HCT116 (cell line): ENCODE measurements around the gene RPL18. TPM values are rescaled to one million over a fixed set of nuclear protein-coding genes. Genes with fewer than 3 reads are reported as not detected.

ENCODE experiments used
- ATAC-seq: fragments of 200-7000 bp; cut with Tn5 transposase; 2 replicates; pipeline ENCODE4 v1.9.1; 2020; ENCODE audit warnings: mild to moderate bottlenecking, moderate library complexity
- BruUV-seq: library from RNA; stranded (reverse); fragments of 400-500 nt; replicated peaks from 2 replicates; lab custom pipeline; 2021; lab: Mats Ljungman, UMichigan
- CTCF ChIA-PET: fragments of 300-600 bp; sonication (Branson Sonifier 250); formaldehyde crosslinking; loops from one replicate; lab custom pipeline; 2021; ENCODE audit warnings: antibody characterized with exemption; lab: Charles Lee
- POLR2A ChIA-PET: fragments of 300-600, 350-600 bp; sonication (Branson Sonifier 250); formaldehyde crosslinking; loops from one replicate; lab custom pipeline; 2021; ENCODE audit warnings: antibody characterized with exemption; lab: Charles Lee
- RAD21 ChIA-PET, 2 experiments: fragments of 300-600 bp; sonication (Branson Sonifier 250); formaldehyde crosslinking; loops; one replicate each; lab custom pipeline; 2023; ENCODE audit warnings: low total read pairs in 2 of 2; ENCODE audit not compliant: uncharacterized antibody in 2 of 2, unreplicated experiment in 2 of 2, low non-redundant PET in 1 of 2; lab: Charles Lee
- DNase-seq: peaks from one replicate; pipeline ENCODE4 v3.0.0-alpha.2; 2010; ENCODE audit warnings: low read depth, low spot score
- H2AFZ ChIP-seq: fragments of 200-600 bp; shearing (Covaris generic), sonication (generic); 2 replicates; pipeline ENCODE4 v1.6.1; 2017; ENCODE audit warnings: low read depth, mixed run types, mixed read lengths, antibody characterized with exemption, low read length; ENCODE audit not compliant: poor library complexity, severe bottlenecking
- H3K27ac ChIP-seq: 2 replicates; pipeline ENCODE4 v1.5.1; 2012; ENCODE audit warnings: low read depth, low read length
- H3K27me3 ChIP-seq: fragments of 200-600 bp; sonication (generic); 2 replicates; pipeline ENCODE4 v1.6.1; 2016; ENCODE audit warnings: mixed run types, low read length, mixed read lengths; ENCODE audit not compliant: insufficient read depth
- H3K36me3 ChIP-seq, 2 experiments: fragments of 200-500 bp in 1 of 2; fragments of 200-600 bp in 1 of 2; sonication (Bioruptor generic) in 1 of 2; sonication (generic) in 1 of 2; 2 replicates each; pipeline versions ENCODE4 v1.5.1 to v1.6.1; 2014 to 2016; ENCODE audit warnings: low read length in 2 of 2, inconsistent platforms in 1 of 2, mixed read lengths in 1 of 2, mixed run types in 1 of 2; ENCODE audit not compliant: insufficient read depth in 2 of 2, control insufficient read depth in 1 of 2
- H3K4me1 ChIP-seq, 2 experiments: fragments of 200-600 bp in 1 of 2; sonication (generic) in 1 of 2; 2 replicates each; pipeline versions ENCODE4 v1.5.1 to v1.6.1; 2012 to 2017; ENCODE audit warnings: low read length in 2 of 2, inconsistent platforms in 1 of 2, mild to moderate bottlenecking in 1 of 2, mixed read lengths in 1 of 2, mixed run types in 1 of 2, moderate library complexity in 1 of 2; ENCODE audit not compliant: insufficient read depth in 2 of 2, control insufficient read depth in 1 of 2
- H3K4me2 ChIP-seq: fragments of 200-600 bp; sonication (generic); 2 replicates; pipeline ENCODE4 v1.6.1; 2017; ENCODE audit warnings: mixed run types, low read length, mixed read lengths
- H3K4me3 ChIP-seq, 2 experiments: fragments of 200-600 bp in 1 of 2; sonication (generic) in 1 of 2; replicated peaks in 1 of 2; 2 replicates each; pipeline ENCODE4 v1.5.1; 2011 to 2016; ENCODE audit warnings: low read length in 2 of 2, control low read depth in 1 of 2, low read depth in 1 of 2, mild to moderate bottlenecking in 1 of 2, mixed read lengths in 1 of 2, mixed run types in 1 of 2
- H3K79me2 ChIP-seq: fragments of 200-600 bp; sonication (generic); 2 replicates; pipeline ENCODE4 v1.6.1; 2017; ENCODE audit warnings: mild to moderate bottlenecking, mixed run types, low read length, moderate library complexity, mixed read lengths; ENCODE audit not compliant: insufficient read depth
- H3K9ac ChIP-seq: fragments of 200-600 bp; sonication (generic); 2 replicates; pipeline ENCODE4 v1.6.1; 2016; ENCODE audit warnings: low read length, mixed read lengths
- H3K9me2 ChIP-seq: fragments of 200-600 bp; sonication (generic), shearing (Covaris generic); 2 replicates; pipeline ENCODE4 v1.6.1; 2017; ENCODE audit warnings: mixed run types, mild to moderate bottlenecking, moderate library complexity; ENCODE audit not compliant: insufficient read depth
- H3K9me3 ChIP-seq, 2 experiments: fragments of 200-500 bp in 1 of 2; fragments of 200-600 bp in 1 of 2; sonication (Bioruptor generic) in 1 of 2; sonication (generic) in 1 of 2; 2 replicates each; pipeline ENCODE4 v1.6.1; 2014 to 2017; ENCODE audit warnings: low read length in 2 of 2, mixed read lengths in 2 of 2, inconsistent platforms in 1 of 2, low read depth in 1 of 2, mild to moderate bottlenecking in 1 of 2, mixed run types in 1 of 2, moderate library complexity in 1 of 2; ENCODE audit not compliant: control insufficient read depth in 1 of 2, insufficient read depth in 1 of 2
- H4K20me1 ChIP-seq: fragments of 200-600 bp; sonication (generic), shearing (Covaris generic); 2 replicates; pipeline ENCODE4 v1.6.1; 2017; ENCODE audit warnings: mixed run types, mild to moderate bottlenecking, moderate library complexity; ENCODE audit not compliant: insufficient read depth
- CBX3 ChIP-seq: IDR thresholded peaks from 2 replicates; pipeline ENCODE4 v1.6.1; 2012; ENCODE audit warnings: low read depth
- POLR2A ChIP-seq: IDR thresholded peaks from 2 replicates; pipeline ENCODE4 v1.7.0; 2011; ENCODE audit warnings: borderline replicate concordance; ENCODE audit not compliant: insufficient read depth, insufficient read length; ENCODE audit errors: extremely low read depth
- REST ChIP-seq: IDR thresholded peaks from 2 replicates; pipeline ENCODE4 v1.6.1; 2012; ENCODE audit warnings: low read depth
- SIN3A ChIP-seq: IDR thresholded peaks from 2 replicates; pipeline ENCODE4 v1.6.1; 2012; ENCODE audit warnings: low read depth
- SP1 ChIP-seq: IDR thresholded peaks from 2 replicates; pipeline ENCODE4 v1.6.1; 2012; ENCODE audit warnings: low read depth
- TCF7L2 ChIP-seq: IDR thresholded peaks from 2 replicates; pipeline ENCODE4 v1.7.0; 2011; ENCODE audit warnings: borderline replicate concordance, inconsistent platforms; ENCODE audit not compliant: insufficient read depth, insufficient read length; ENCODE audit errors: extremely low read depth
- YY1 ChIP-seq: IDR thresholded peaks from 2 replicates; pipeline ENCODE4 v1.6.1; 2011; ENCODE audit warnings: low read length, low read depth, moderate library complexity, mild to moderate bottlenecking; ENCODE audit not compliant: insufficient replicate concordance; ENCODE audit errors: extremely low read depth
- intact Hi-C: fragments of 100-400 bp; cut with micrococcal nuclease; formaldehyde crosslinking; loops from 2 replicates; pipeline ENCODE4 v1.10.0; 2022
- total RNA-seq: library from RNA; stranded (reverse); gene quantifications from one replicate; pipeline ENCODE4 v1.2.1, GENCODE V29; 2021; ENCODE audit not compliant: unreplicated experiment

RPL18 gene
- total RNA-seq, 1 experiment from 2014 or later, result 2,006 TPM

GRCh38 chr19:48603850-48604249 is 15.1 kb downstream of the RPL18 start:
- no TSS peak for BruUV-seq
- Histone ChIP-seq H3K36me3 (no peaks in the 10 kb centered on the region), H3K9ac (no peak overlapping the region), H3K4me1 (peaks cover 0 to 5% of the 10 kb centered on the region in 2 experiments; a peak in 2 of 4 replicates), H3K79me2 (no peaks in the 10 kb centered on the region), H3K9me3 (no peaks in the 10 kb centered on the region)
- DNase-seq, result no peak
- TF ChIP-seq REST (no peak), SIN3A (no peak), TCF7L2 (no peak), CBX3 (no peak), YY1 (no peak), POLR2A (no peak)
- TF ChIP-seq, all 23 proteins: peak for 0
- H3K27ac ChIP-seq, result no peak overlapping the region
- H4K20me1 ChIP-seq, result no peaks in the 10 kb centered on the region
- H3K9me2 ChIP-seq, result no peaks in the 10 kb centered on the region
- H3K4me3 ChIP-seq, result no peak overlapping the region
- H2AFZ ChIP-seq, result no peak overlapping the region
- no peak for ATAC-seq
- intact Hi-C loops, result no loop called here
- no peaks in the 10 kb centered on the region for H3K27me3 ChIP-seq
- ChIA-PET RAD21 (no interaction called here), CTCF (no interaction called here), POLR2A (no interaction called here)
- no peak overlapping the region for H3K4me2 ChIP-seq

- no peak overlapping the region for H3K4me2 ChIP-seq
- H4K20me1 ChIP-seq, result no peaks in the 10 kb centered on the region
- H3K4me1 ChIP-seq, result peaks cover 0 to under 1% of the 10 kb centered on the region in 2 experiments; a peak in 1 of 4 replicates
- H3K9me2 ChIP-seq, result no peaks in the 10 kb centered on the region
- no peak overlapping the region for H3K27ac ChIP-seq
- BruUV-seq, result no TSS peak
- no peaks in the 10 kb centered on the region for H3K79me2 ChIP-seq
- ChIA-PET RAD21 (no interaction called here), POLR2A (no interaction called here), CTCF (no interaction called here)
- intact Hi-C loops, result no loop called here
- no peak for TF ChIP-seq SP1
- no peaks in the 10 kb centered on the region for H3K36me3 ChIP-seq
- no peaks in the 10 kb centered on the region for H3K27me3 ChIP-seq
- H3K4me3 ChIP-seq, result no peak overlapping the region
- no peaks in the 10 kb centered on the region for H3K9me3 ChIP-seq
- DNase-seq, result no peak
- H2AFZ ChIP-seq, result no peak overlapping the region
- ATAC-seq, result no peak
- no peak overlapping the region for H3K9ac ChIP-seq
These were observed 15.5 kb downstream of the RPL18 start for GRCh38 chr19:48603449-48603848.
